Activated T-helper 1 cell treated with anti-CD3 and anti-CD28 coated beads, Interleukin-2, amount 50 U/mL, for 16 hours (primary cell): ENCODE data around the gene HMGCR.

ENCODE experiments used
- DNase-seq, 2 donors: peaks; one replicate each; pipeline ENCODE4 v3.0.0-alpha.2; 2020; ENCODE audit warnings: low read depth in 1 of 2, low spot score in 1 of 2

The HMGCR gene

DNA sequence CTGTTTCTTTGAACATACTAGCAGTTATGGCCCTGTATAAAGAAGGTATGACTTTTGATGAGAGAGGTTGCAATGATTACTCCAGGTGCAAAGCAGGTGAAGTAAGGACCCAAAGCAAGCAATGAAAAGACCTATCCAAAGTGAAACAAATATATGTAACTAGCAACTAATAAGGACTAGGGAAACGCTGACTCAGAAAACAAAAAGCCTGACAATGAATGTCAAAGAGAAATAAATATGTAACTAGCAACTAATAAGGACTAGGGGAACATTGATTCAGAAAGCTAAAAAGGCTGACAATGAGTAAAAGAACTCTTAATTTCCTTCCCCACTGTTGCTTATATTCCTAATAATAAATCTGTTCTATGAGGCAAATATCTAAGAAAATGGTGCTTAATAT is 43.1 kb downstream of the HMGCR start:
- no peak for DNase-seq

GRCh38 chr5:75381456-75381855 is 44.4 kb downstream of the HMGCR start:
- no peak for DNase-seq

GRCh38 chr5:75384218-75384617 is 47.2 kb downstream of the HMGCR start:
- no peak for DNase-seq

DNA sequence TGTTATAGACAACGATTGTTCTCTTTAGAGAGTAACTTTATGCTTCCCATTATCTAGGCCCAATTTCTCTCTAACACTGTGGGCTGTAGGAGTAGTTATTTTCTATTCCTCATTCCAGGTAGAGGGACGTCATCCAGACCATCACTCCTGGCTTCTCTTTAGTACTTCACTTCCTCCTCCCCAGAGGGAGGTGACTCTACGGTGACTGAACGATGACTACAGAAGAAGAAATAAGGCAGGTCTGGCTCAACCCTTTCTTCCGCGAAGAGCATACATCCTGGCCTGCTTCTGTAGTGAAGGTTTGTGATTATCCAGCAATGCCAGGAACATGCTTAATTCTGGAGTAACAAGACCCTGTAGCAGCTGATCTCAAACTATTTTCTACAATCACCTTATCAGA is 50.8 kb downstream of the HMGCR start:
- no peak for DNase-seq

DNA sequence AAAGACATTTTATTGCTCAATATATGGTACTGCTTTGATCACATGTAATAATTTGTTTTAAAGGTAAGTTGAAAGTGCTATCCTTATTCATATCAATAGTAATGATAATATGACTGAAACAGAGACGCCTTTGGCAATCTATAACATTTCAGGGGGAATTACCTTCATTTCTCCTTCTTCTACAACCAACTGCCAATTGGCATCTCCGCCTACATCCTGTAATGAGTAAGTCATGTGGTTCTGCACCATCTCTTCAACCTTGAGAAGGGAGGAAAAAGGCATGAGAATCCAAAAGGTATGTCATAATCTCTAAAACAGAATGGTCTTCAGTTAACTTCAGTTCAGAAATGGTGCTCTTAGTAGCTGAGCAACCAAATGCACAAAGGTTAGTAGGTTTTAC is 52.4 kb downstream of the HMGCR start:
- DNase-seq: no peak

GRCh38 chr5:75395277-75395676 is 58.3 kb downstream of the HMGCR start:
- no peak for DNase-seq

DNA sequence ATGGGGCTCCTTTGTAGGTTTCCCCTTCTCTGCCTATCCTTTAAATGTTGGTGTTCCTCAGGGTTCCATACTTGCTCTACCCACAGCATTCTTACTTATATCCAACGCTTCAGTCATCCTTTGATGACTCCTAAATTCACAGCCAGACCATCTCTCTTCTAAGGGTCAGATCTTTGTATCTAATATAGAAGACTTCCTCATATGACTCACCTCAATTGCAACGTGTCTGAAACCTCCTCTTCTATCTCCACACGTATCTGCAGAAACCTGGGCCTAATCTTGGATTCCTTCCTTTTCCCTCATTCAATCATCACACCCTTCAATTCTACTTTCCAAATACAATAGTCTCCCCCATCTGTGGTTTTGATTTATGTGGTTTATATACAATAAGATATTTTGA is 68.3 kb downstream of the HMGCR start:
- no peak for DNase-seq
